Gastrocnemius medialis (tissue), 4 donors: ENCODE data around the gene MT4.

Experiments
- POLR2A ChIP-seq, 2 donors: fragments of 450-650 bp; IDR thresholded peaks; one replicate each; pipeline ENCODE4 v1.6.1; 2017; ENCODE audit warnings: antibody characterized with exemption in 2 of 2, mild to moderate bottlenecking in 2 of 2, moderate library complexity in 2 of 2
- TF ChIP-seq, protein P1 (sequence below), 5 experiments: fragments of 450-650 bp in 3 of 5; fragments of 200-600 bp in 2 of 5; sonication (generic) in 2 of 5; IDR thresholded peaks in 4 of 5; conservative IDR thresholded peaks in 1 of 5; 1 replicate in 4 of 5; 2 replicates in 1 of 5; pipeline ENCODE4 v1.5.1; 2016 to 2019; ENCODE audit warnings: antibody characterized with exemption in 5 of 5, mild to moderate bottlenecking in 3 of 5, moderate library complexity in 3 of 5

DNA sequence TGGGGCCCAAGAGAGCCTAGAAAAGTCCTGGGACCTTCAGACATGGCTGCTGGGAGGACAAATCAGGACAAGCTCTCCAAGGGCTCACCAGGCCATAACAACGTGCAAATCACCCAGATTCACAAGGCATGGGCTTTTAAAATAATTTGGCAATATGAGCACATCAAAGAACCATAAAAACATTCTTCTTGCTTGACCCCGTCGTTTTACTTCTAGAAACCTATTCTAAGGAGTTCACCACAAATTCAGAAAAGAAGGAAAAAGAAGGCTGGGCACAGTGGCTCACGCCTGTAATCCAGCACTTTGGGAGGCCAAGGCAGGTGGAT lies 12.4 kb downstream of the MT4 start:
- TF ChIP-seq, protein P1, sequence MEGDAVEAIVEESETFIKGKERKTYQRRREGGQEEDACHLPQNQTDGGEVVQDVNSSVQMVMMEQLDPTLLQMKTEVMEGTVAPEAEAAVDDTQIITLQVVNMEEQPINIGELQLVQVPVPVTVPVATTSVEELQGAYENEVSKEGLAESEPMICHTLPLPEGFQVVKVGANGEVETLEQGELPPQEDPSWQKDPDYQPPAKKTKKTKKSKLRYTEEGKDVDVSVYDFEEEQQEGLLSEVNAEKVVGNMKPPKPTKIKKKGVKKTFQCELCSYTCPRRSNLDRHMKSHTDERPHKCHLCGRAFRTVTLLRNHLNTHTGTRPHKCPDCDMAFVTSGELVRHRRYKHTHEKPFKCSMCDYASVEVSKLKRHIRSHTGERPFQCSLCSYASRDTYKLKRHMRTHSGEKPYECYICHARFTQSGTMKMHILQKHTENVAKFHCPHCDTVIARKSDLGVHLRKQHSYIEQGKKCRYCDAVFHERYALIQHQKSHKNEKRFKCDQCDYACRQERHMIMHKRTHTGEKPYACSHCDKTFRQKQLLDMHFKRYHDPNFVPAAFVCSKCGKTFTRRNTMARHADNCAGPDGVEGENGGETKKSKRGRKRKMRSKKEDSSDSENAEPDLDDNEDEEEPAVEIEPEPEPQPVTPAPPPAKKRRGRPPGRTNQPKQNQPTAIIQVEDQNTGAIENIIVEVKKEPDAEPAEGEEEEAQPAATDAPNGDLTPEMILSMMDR (IDR thresholded peaks at IDR 0.05 in 4 of 5, conservative IDR thresholded peaks at IDR 0.05 in 1 of 5): peak in 1 of 5 experiments; percentile 4
- TF ChIP-seq POLR2A (IDR thresholded peaks at IDR 0.05): no peak
